PFSK-1 (cell line): Measurements from ENCODE around the gene LIPC.

Source experiments
- FOXP2 ChIP-seq: optimal IDR thresholded peaks from 2 replicates; pipeline ENCODE3; 2011; ENCODE audit warnings: borderline replicate concordance, control low read depth, inconsistent platforms; ENCODE audit not compliant: insufficient read depth; ENCODE audit errors: extremely low read length, extremely low read depth
- POLR2AphosphoS5 ChIP-seq: IDR thresholded peaks from 2 replicates; pipeline ENCODE4 v1.6.1; 2012; ENCODE audit warnings: low read depth, mild to moderate bottlenecking, control low read depth, low read length, moderate library complexity
- SIN3A ChIP-seq: IDR thresholded peaks from 2 replicates; pipeline ENCODE4 v1.6.1; 2012; ENCODE audit warnings: mild to moderate bottlenecking, low read length, moderate library complexity, borderline replicate concordance; ENCODE audit not compliant: insufficient read depth
- TAF1 ChIP-seq: IDR thresholded peaks from 2 replicates; pipeline ENCODE4 v1.6.1; 2012; ENCODE audit warnings: low read length, control low read depth, borderline replicate concordance; ENCODE audit not compliant: insufficient read depth
- TF ChIP-seq, protein P1 (sequence below), 2 experiments: IDR thresholded peaks; 2 replicates each; pipeline versions ENCODE4 v1.6.1 to v1.8.0; 2011 to 2012; ENCODE audit warnings: low read depth in 2 of 2, low read length in 2 of 2, control low read depth in 1 of 2, inconsistent platforms in 1 of 2, mild to moderate bottlenecking in 1 of 2, moderate library complexity in 1 of 2; ENCODE audit not compliant: insufficient read depth in 1 of 2

Gene LIPC

DNA sequence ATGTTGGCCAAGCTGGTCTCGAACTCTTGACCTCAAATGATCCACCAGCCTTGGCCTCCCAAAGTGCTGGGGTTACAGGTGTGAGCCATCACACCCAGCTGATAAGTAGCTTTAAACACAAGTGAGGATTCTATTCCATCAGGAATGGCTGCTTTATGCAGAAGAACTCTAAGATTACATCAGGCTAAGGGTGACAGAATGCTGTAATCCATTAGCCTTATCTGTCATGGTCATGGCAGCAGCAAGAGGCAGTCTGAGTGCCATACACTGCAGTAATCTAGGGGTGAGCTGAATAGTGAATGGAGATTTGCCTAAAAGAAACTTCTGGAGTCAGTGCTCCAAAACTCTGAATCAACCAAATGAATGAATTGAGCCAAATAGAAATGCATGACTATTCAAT lies 39.6 kb downstream of the LIPC start:
- TF ChIP-seq, protein P1, sequence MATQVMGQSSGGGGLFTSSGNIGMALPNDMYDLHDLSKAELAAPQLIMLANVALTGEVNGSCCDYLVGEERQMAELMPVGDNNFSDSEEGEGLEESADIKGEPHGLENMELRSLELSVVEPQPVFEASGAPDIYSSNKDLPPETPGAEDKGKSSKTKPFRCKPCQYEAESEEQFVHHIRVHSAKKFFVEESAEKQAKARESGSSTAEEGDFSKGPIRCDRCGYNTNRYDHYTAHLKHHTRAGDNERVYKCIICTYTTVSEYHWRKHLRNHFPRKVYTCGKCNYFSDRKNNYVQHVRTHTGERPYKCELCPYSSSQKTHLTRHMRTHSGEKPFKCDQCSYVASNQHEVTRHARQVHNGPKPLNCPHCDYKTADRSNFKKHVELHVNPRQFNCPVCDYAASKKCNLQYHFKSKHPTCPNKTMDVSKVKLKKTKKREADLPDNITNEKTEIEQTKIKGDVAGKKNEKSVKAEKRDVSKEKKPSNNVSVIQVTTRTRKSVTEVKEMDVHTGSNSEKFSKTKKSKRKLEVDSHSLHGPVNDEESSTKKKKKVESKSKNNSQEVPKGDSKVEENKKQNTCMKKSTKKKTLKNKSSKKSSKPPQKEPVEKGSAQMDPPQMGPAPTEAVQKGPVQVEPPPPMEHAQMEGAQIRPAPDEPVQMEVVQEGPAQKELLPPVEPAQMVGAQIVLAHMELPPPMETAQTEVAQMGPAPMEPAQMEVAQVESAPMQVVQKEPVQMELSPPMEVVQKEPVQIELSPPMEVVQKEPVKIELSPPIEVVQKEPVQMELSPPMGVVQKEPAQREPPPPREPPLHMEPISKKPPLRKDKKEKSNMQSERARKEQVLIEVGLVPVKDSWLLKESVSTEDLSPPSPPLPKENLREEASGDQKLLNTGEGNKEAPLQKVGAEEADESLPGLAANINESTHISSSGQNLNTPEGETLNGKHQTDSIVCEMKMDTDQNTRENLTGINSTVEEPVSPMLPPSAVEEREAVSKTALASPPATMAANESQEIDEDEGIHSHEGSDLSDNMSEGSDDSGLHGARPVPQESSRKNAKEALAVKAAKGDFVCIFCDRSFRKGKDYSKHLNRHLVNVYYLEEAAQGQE (IDR thresholded peaks at IDR 0.05; ENCODE audit: insufficient read depth in 1 of 2, low read depth in 2 of 2, low read length in 2 of 2), result no peak
- no peak for TF ChIP-seq FOXP2
- no peak for TF ChIP-seq SIN3A
- no peak for TF ChIP-seq TAF1

- TF ChIP-seq FOXP2, result no peak
- TF ChIP-seq, protein P1 (IDR thresholded peaks at IDR 0.05; ENCODE audit: insufficient read depth in 1 of 2, low read depth in 2 of 2, low read length in 2 of 2), result no peak
- TF ChIP-seq SIN3A, result no peak
- no peak for TF ChIP-seq POLR2AphosphoS5
- no peak for TF ChIP-seq TAF1
These were observed 40.4 kb downstream of the LIPC start for GRCh38 chr15:58472221-58472620.

GRCh38 chr15:58472821-58473581 lies 41.2 kb downstream of the LIPC start:
- TF ChIP-seq, protein P1 (IDR thresholded peaks at IDR 0.05; ENCODE audit: insufficient read depth in 1 of 2, low read depth in 2 of 2, low read length in 2 of 2), result 0 out of 4 replicates have a peak, but pooled peaks of 1 of the 2 experiments have one; percentile 44
- no peak for TF ChIP-seq FOXP2

DNA sequence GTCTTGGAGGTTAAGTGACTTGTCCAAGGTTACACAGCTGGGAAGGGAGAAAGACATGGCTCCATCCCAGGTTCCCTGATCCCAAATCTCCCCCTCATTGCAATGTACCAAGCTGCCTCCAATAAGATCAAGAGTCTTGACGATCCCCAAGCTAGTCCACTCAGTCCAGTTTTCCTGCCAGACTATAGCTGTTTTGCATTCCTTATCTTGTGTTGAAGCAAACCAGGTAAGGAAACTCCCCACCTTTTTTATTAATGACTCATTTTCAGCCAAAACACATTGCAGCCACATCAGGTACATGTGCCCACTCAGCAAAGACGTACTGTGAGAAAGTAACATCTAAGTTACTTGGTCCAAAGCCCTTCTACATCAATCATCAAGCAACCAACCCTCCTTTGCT lies 41.9 kb downstream of the LIPC start:
- TF ChIP-seq SIN3A, result no peak
- TF ChIP-seq POLR2AphosphoS5, result no peak
- no peak for TF ChIP-seq TAF1
- TF ChIP-seq FOXP2, result no peak
- TF ChIP-seq, protein P1 (IDR thresholded peaks at IDR 0.05; ENCODE audit: insufficient read depth in 1 of 2, low read depth in 2 of 2, low read length in 2 of 2), result no peak

DNA sequence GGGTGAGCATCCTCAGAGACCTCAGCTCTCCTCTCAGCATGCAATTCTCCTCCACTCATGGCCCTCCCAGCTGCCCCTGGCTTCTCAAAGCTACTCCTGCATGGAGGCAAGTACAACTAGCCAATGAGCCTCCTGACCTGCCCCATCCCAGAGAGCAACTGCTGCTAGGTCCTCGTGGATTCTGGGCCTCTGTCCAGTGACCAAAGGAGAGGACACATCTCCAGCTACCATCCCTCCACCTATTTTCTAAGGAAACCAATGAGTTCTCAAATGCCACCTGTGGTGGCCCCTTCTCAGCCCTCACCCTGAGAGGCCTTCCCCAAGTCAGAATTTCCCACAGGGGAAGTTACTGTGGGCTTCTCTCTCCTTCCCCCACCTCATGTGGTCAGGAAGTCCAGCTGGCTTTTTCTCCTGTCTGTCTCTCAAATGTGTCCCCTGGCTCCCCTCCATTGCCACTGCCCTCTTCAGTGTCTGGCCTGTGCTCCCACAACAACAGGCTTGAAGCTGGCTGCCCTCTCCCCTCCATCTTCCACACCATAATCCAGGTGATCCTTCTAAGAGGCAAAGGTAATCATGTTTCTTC lies 43.0 kb downstream of the LIPC start:
- TF ChIP-seq POLR2AphosphoS5, result no peak
- TF ChIP-seq SIN3A, result no peak
- TF ChIP-seq, protein P1 (IDR thresholded peaks at IDR 0.05; ENCODE audit: insufficient read depth in 1 of 2, low read depth in 2 of 2, low read length in 2 of 2), result no peak
- TF ChIP-seq FOXP2, result no peak
- TF ChIP-seq TAF1, result no peak
